ACC112 (cell line): Measurements from ENCODE around the gene RNF208.

Source experiments
- H2AFZ ChIP-seq: fragments of 200-600 bp; sonication (generic); one replicate; pipeline ENCODE4 v1.6.0; 2017; ENCODE audit warnings: antibody characterized with exemption, low read length; ENCODE audit not compliant: unreplicated experiment
- H3K27ac ChIP-seq: fragments of 200-600 bp; sonication (generic); 2 replicates; pipeline ENCODE4 v1.5.1; 2014; ENCODE audit warnings: low read depth, mild to moderate bottlenecking, antibody characterized with exemption, low read length, moderate library complexity
- H3K27me3 ChIP-seq: fragments of 200-600 bp; sonication (generic); 2 replicates; pipeline ENCODE4 v1.6.1; 2014; ENCODE audit warnings: mild to moderate bottlenecking, antibody characterized with exemption, low read length, moderate library complexity, mixed read lengths; ENCODE audit not compliant: insufficient read depth
- H3K36me3 ChIP-seq: fragments of 200-600 bp; sonication (generic); 2 replicates; pipeline ENCODE4 v1.6.1; 2016; ENCODE audit warnings: mild to moderate bottlenecking, antibody characterized with exemption, low read length, moderate library complexity, mixed read lengths; ENCODE audit not compliant: insufficient read depth
- H3K4me1 ChIP-seq: fragments of 200-600 bp; sonication (generic); one replicate; pipeline ENCODE4 v1.6.1; 2016; ENCODE audit warnings: low read length, mixed read lengths; ENCODE audit not compliant: insufficient read depth, unreplicated experiment, control insufficient read depth
- H3K4me3 ChIP-seq: fragments of 200-600 bp; sonication (generic); 2 replicates; pipeline ENCODE4 v1.5.1; 2014; ENCODE audit warnings: mild to moderate bottlenecking, low read depth, low read length
- H3K79me2 ChIP-seq: fragments of 200-600 bp; sonication (generic); one replicate; pipeline ENCODE4 v1.6.0; 2016; ENCODE audit warnings: low read length; ENCODE audit not compliant: control insufficient read depth, unreplicated experiment, insufficient read depth

Gene RNF208

GRCh38 chr9:137230705-137231371 is 8.8 kb upstream of the RNF208 start, which contains the start of gene SLC34A3:
Gene SLC34A3 (plus strand): TSS chr9:137230901. CDS start chr9:137231703, 802 bp downstream.
- no peaks in the 10 kb centered on the region for H3K36me3 ChIP-seq
- no peak within 1 kb of the TSS for H3K4me3 ChIP-seq
- no peak within 1 kb of the TSS for H2AFZ ChIP-seq
- H3K27me3 ChIP-seq: no peaks in the 10 kb centered on the region
- H3K27ac ChIP-seq: no peak within 1 kb of the TSS
- H3K4me1 ChIP-seq: peaks cover 8% of the 10 kb centered on the region
- H3K79me2 ChIP-seq: no peaks in the 10 kb centered on the region

- Histone ChIP-seq H3K27me3 (no peaks in the 10 kb centered on the region), H3K4me3 (no peak overlapping the region), H3K79me2 (no peaks in the 10 kb centered on the region), H3K27ac (no peak overlapping the region), H2AFZ (no peak overlapping the region), H3K36me3 (no peaks in the 10 kb centered on the region), H3K4me1 (peaks cover 11% of the 10 kb centered on the region)
These were observed 8.1 kb upstream of the RNF208 start for GRCh38 chr9:137229903-137230704.

GRCh38 chr9:137228968-137229896 is 7.2 kb upstream of the RNF208 start:
- H3K27ac ChIP-seq: no peak overlapping the region
- H3K79me2 ChIP-seq: no peaks in the 10 kb centered on the region

DNA sequence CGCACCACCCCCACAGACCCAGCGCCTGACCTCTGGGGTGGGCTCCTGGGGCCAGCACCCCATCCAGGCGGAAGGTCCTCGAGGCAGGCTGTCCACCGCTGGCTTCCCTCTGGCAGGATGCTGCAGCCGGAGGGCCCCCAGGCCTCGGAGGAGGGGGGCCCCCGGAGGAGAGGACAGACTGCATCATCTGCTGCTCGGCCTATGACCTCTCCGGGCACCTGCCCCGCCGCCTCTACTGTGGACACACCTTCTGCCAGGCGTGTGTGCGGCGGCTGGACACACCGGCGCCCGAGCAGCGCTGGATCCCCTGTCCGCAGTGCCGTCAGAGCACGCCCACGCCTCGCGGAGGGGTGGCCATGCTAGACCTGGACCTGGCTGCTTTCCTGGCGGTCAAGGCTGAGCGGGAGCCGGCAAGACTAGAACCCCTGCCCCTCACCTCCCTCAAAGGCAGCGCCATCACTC is 6.5 kb upstream of the RNF208 start:
- Histone ChIP-seq H2AFZ (no peak overlapping the region), H3K36me3 (no peaks in the 10 kb centered on the region), H3K27me3 (no peaks in the 10 kb centered on the region), H3K79me2 (no peaks in the 10 kb centered on the region), H3K4me1 (peaks cover 20% of the 10 kb centered on the region), H3K4me3 (no peak overlapping the region), H3K27ac (no peak overlapping the region)

More at GRCh38 chr9:137228968-137229896, 7.2 kb upstream of the RNF208 start:
- H3K27me3 ChIP-seq: no peaks in the 10 kb centered on the region
- H3K4me1 ChIP-seq: peaks cover 18% of the 10 kb centered on the region
- H2AFZ ChIP-seq: no peak overlapping the region
- H3K36me3 ChIP-seq: no peaks in the 10 kb centered on the region
- H3K4me3 ChIP-seq: no peak overlapping the region

DNA sequence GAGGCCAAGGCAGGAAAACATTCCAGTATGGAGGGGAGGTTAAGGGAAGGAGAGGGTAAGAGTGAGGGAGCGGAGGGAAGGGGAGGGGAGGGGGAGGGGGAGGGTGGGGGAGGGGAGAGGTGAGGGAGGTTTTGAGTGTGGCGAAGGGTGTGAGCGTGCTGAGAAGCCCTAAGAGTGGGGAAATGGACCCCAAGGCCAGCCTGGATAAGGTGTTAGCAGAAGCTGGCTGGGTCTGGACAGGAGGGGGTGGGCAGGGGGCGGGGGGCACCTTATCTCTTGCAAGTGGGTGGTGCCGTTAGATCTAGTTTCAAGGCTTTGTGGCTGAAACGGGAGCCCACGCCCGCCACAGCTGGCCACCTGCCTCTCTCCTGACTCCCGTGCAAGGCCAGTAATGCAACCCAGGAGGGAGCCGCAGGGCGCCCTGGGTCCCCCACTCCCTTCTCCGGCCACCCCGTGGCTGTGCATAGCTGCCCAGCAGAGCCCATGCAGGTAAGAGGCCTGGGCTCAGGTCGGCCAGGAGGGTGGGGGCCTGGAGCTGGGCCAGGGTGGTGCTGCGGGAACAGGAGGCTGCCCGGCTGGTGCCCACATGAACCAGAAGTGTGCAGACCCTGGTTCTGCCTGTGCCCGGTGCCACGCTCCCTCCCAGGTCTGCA is 5.9 kb upstream of the RNF208 start:
- H3K27me3 ChIP-seq: no peaks in the 10 kb centered on the region
- no peaks in the 10 kb centered on the region for H3K36me3 ChIP-seq
- no peak overlapping the region for H3K27ac ChIP-seq
- H2AFZ ChIP-seq: no peak overlapping the region
- no peak overlapping the region for H3K4me3 ChIP-seq
- H3K4me1 ChIP-seq: peaks cover 21% of the 10 kb centered on the region
- H3K79me2 ChIP-seq: no peaks in the 10 kb centered on the region

DNA sequence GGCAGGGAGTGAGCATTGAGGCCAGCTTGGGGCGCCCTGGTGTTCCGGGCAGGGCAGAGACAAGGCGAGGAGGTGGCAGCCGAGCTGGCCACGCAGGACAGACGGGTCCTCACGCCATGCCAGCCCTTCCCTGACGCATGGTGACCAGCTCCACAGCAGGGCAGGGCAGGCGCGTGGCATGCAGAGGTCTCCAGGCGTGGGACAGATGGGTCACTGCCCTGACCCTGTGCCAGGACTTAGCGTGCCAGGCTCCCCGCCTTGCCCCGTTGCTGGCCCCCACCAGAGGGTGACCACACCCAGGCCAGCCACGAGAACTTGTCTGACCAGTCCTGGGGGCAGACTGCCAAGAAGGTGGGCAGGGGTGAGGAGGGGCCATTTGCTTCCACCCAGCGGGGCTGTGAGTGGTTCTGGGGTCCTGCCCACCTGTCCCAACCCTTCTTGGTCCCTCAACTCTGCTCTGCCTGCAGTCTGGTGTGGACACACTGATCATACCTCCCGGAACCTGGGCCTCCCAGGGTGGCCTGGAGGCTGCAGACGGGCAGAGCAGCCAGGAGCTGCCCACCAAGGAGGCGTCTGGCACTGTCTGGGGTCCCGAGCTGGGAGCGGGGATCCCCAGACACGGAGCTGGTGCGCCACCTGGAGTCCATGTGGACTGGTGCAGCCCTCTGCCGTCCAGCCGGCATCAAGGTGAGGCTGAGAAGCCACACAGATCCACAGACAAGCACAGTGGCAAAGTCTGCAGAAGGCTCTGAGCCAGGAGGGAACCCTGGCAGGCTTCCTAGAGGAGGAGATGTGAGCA is 5.2 kb upstream of the RNF208 start, which contains the start of gene RNF224:
Gene RNF224 (plus strand): TSS at position 449 of the 799 bp plus-strand sequence. CDS start 834 bp downstream, outside the sequence.
- Histone ChIP-seq H3K27ac (no peak within 1 kb of the TSS), H3K4me3 (no peak within 1 kb of the TSS), H3K27me3 (no peaks in the 10 kb centered on the region), H3K4me1 (peaks cover 29% of the 10 kb centered on the region), H3K79me2 (no peaks in the 10 kb centered on the region), H3K36me3 (no peaks in the 10 kb centered on the region), H2AFZ (peak within 1 kb of the TSS; percentile 7)

- H3K36me3 ChIP-seq: no peaks in the 10 kb centered on the region
- no peaks in the 10 kb centered on the region for H3K27me3 ChIP-seq
- no peaks in the 10 kb centered on the region for H3K79me2 ChIP-seq
- no peak overlapping the region for H3K4me3 ChIP-seq
- no peak overlapping the region for H2AFZ ChIP-seq
- H3K4me1 ChIP-seq: peaks cover 29% of the 10 kb centered on the region
- no peak overlapping the region for H3K27ac ChIP-seq
These were observed 4.5 kb upstream of the RNF208 start for GRCh38 chr9:137226338-137227053.

DNA sequence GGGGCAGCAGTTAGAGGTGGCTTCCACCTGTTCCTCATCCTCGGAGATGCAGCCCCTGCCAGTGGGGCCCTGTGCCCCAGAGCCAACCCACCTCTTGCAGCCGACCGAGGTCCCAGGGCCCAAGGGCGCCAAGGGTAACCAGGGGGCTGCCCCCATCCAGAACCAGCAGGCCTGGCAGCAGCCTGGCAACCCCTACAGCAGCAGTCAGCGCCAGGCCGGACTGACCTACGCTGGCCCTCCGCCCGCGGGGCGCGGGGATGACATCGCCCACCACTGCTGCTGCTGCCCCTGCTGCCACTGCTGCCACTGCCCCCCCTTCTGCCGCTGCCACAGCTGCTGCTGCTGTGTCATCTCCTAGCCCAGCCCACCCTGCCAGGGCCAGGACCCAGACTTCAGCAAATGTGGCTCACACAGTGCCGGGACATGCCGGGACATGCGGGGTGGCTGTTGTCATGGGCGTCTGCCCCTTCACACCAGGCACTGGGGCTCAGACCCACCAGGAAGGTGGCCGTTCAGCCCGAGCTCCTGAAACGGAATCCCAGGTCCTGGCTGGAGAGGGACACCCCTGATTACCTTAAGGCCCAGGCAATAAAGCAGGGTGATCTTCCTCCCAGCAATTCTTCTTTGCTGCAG is 3.8 kb upstream of the RNF208 start:
- Histone ChIP-seq H3K27ac (no peak overlapping the region), H2AFZ (no peak overlapping the region), H3K79me2 (no peaks in the 10 kb centered on the region), H3K36me3 (no peaks in the 10 kb centered on the region), H3K27me3 (no peaks in the 10 kb centered on the region), H3K4me1 (peaks cover 29% of the 10 kb centered on the region), H3K4me3 (no peak overlapping the region)
